Activated CD4-positive, alpha-beta T cell treated with anti-CD3 and anti-CD28 coated beads, Interleukin-2, Interleukin-4, amounts not matched to agents 100 ng/mL and 50 ng/mL, durations not matched to agents 16 hours and 8 hours (primary cell): ENCODE measurements around the gene PLA2G2D.

Experiments
- DNase-seq: peaks from one replicate; pipeline ENCODE4 v3.0.0-alpha.2; 2020; ENCODE audit warnings: low spot score

PLA2G2D gene

GRCh38 chr1:20119347-20119746 is at the start of gene PLA2G2D:
Gene PLA2G2D (minus strand): TSS chr1:20119536. CDS start chr1:20119498, 38 bp downstream.
- DNase-seq, result no peak

GRCh38 chr1:20168564-20169491 is 49.5 kb upstream of the PLA2G2D start:
- DNase-seq, result no peak

- DNase-seq, result no peak
Measured at GRCh38 chr1:20167126-20167525, 47.8 kb upstream of the PLA2G2D start.

GRCh38 chr1:20166051-20166450 is 46.7 kb upstream of the PLA2G2D start:
- no peak for DNase-seq

GRCh38 chr1:20165522-20165951 is 46.2 kb upstream of the PLA2G2D start:
- peak; percentile 26 for DNase-seq

- DNase-seq, result no peak
Measured at GRCh38 chr1:20164694-20165202, 45.4 kb upstream of the PLA2G2D start.

GRCh38 chr1:20160034-20160433 is 40.7 kb upstream of the PLA2G2D start:
- DNase-seq, result no peak

GRCh38 chr1:20158358-20159070 is 39.2 kb upstream of the PLA2G2D start:
- DNase-seq, result no peak

GRCh38 chr1:20154301-20154831 is 35.0 kb upstream of the PLA2G2D start:
- DNase-seq, result no peak

GRCh38 chr1:20153000-20153418 is 33.7 kb upstream of the PLA2G2D start:
- DNase-seq, result no peak

- DNase-seq, result no peak
Measured at GRCh38 chr1:20152599-20152930, 33.2 kb upstream of the PLA2G2D start.

- peak; percentile 86 for DNase-seq
Measured at GRCh38 chr1:20151906-20152598, 32.7 kb upstream of the PLA2G2D start.

GRCh38 chr1:20150969-20151368 is 31.6 kb upstream of the PLA2G2D start:
- DNase-seq, result no peak

- DNase-seq, result no peak
Measured at GRCh38 chr1:20150326-20150705, 31.0 kb upstream of the PLA2G2D start.

GRCh38 chr1:20149601-20150325 is 30.4 kb upstream of the PLA2G2D start:
- no peak for DNase-seq

GRCh38 chr1:20148571-20149500 is 29.5 kb upstream of the PLA2G2D start:
- no peak for DNase-seq

- DNase-seq, result no peak
Measured at GRCh38 chr1:20147846-20148570, 28.7 kb upstream of the PLA2G2D start.

- DNase-seq, result no peak
Measured at GRCh38 chr1:20143734-20144565, 24.6 kb upstream of the PLA2G2D start.

- DNase-seq, result no peak
Measured at GRCh38 chr1:20143318-20143717, 24.0 kb upstream of the PLA2G2D start.
